HCT116 (cell line): ENCODE results near the gene CAST. TPM values are rescaled to one million over a fixed set of nuclear protein-coding genes. Genes with fewer than 3 reads are reported as not detected.

Experiments
- ATAC-seq: fragments of 200-7000 bp; cut with Tn5 transposase; 2 replicates; pipeline ENCODE4 v1.9.1; 2020; ENCODE audit warnings: mild to moderate bottlenecking, moderate library complexity
- BruUV-seq: library from RNA; stranded (reverse); fragments of 400-500 nt; replicated peaks from 2 replicates; lab custom pipeline; 2021; lab: Mats Ljungman, UMichigan
- CTCF ChIA-PET: fragments of 300-600 bp; sonication (Branson Sonifier 250); formaldehyde crosslinking; loops from one replicate; lab custom pipeline; 2021; ENCODE audit warnings: antibody characterized with exemption; lab: Charles Lee
- POLR2A ChIA-PET: fragments of 300-600, 350-600 bp; sonication (Branson Sonifier 250); formaldehyde crosslinking; loops from one replicate; lab custom pipeline; 2021; ENCODE audit warnings: antibody characterized with exemption; lab: Charles Lee
- RAD21 ChIA-PET, 2 experiments: fragments of 300-600 bp; sonication (Branson Sonifier 250); formaldehyde crosslinking; loops; one replicate each; lab custom pipeline; 2023; ENCODE audit warnings: low total read pairs in 2 of 2; ENCODE audit not compliant: uncharacterized antibody in 2 of 2, unreplicated experiment in 2 of 2, low non-redundant PET in 1 of 2; lab: Charles Lee
- DNase-seq: peaks from one replicate; pipeline ENCODE4 v3.0.0-alpha.2; 2010; ENCODE audit warnings: low read depth, low spot score
- H2AFZ ChIP-seq: fragments of 200-600 bp; shearing (Covaris generic), sonication (generic); 2 replicates; pipeline ENCODE4 v1.6.1; 2017; ENCODE audit warnings: low read depth, mixed run types, mixed read lengths, antibody characterized with exemption, low read length; ENCODE audit not compliant: poor library complexity, severe bottlenecking
- H3K27ac ChIP-seq: 2 replicates; pipeline ENCODE4 v1.5.1; 2012; ENCODE audit warnings: low read depth, low read length
- H3K27me3 ChIP-seq: fragments of 200-600 bp; sonication (generic); 2 replicates; pipeline ENCODE4 v1.6.1; 2016; ENCODE audit warnings: mixed run types, low read length, mixed read lengths; ENCODE audit not compliant: insufficient read depth
- H3K36me3 ChIP-seq, 2 experiments: fragments of 200-500 bp in 1 of 2; fragments of 200-600 bp in 1 of 2; sonication (Bioruptor generic) in 1 of 2; sonication (generic) in 1 of 2; 2 replicates each; pipeline versions ENCODE4 v1.5.1 to v1.6.1; 2014 to 2016; ENCODE audit warnings: low read length in 2 of 2, inconsistent platforms in 1 of 2, mixed read lengths in 1 of 2, mixed run types in 1 of 2; ENCODE audit not compliant: insufficient read depth in 2 of 2, control insufficient read depth in 1 of 2
- H3K4me1 ChIP-seq, 2 experiments: fragments of 200-600 bp in 1 of 2; sonication (generic) in 1 of 2; 2 replicates each; pipeline versions ENCODE4 v1.5.1 to v1.6.1; 2012 to 2017; ENCODE audit warnings: low read length in 2 of 2, inconsistent platforms in 1 of 2, mild to moderate bottlenecking in 1 of 2, mixed read lengths in 1 of 2, mixed run types in 1 of 2, moderate library complexity in 1 of 2; ENCODE audit not compliant: insufficient read depth in 2 of 2, control insufficient read depth in 1 of 2
- H3K4me2 ChIP-seq: fragments of 200-600 bp; sonication (generic); 2 replicates; pipeline ENCODE4 v1.6.1; 2017; ENCODE audit warnings: mixed run types, low read length, mixed read lengths
- H3K4me3 ChIP-seq, 2 experiments: fragments of 200-600 bp in 1 of 2; sonication (generic) in 1 of 2; replicated peaks in 1 of 2; 2 replicates each; pipeline ENCODE4 v1.5.1; 2011 to 2016; ENCODE audit warnings: low read length in 2 of 2, control low read depth in 1 of 2, low read depth in 1 of 2, mild to moderate bottlenecking in 1 of 2, mixed read lengths in 1 of 2, mixed run types in 1 of 2
- H3K79me2 ChIP-seq: fragments of 200-600 bp; sonication (generic); 2 replicates; pipeline ENCODE4 v1.6.1; 2017; ENCODE audit warnings: mild to moderate bottlenecking, mixed run types, low read length, moderate library complexity, mixed read lengths; ENCODE audit not compliant: insufficient read depth
- H3K9ac ChIP-seq: fragments of 200-600 bp; sonication (generic); 2 replicates; pipeline ENCODE4 v1.6.1; 2016; ENCODE audit warnings: low read length, mixed read lengths
- H3K9me2 ChIP-seq: fragments of 200-600 bp; sonication (generic), shearing (Covaris generic); 2 replicates; pipeline ENCODE4 v1.6.1; 2017; ENCODE audit warnings: mixed run types, mild to moderate bottlenecking, moderate library complexity; ENCODE audit not compliant: insufficient read depth
- H3K9me3 ChIP-seq, 2 experiments: fragments of 200-500 bp in 1 of 2; fragments of 200-600 bp in 1 of 2; sonication (Bioruptor generic) in 1 of 2; sonication (generic) in 1 of 2; 2 replicates each; pipeline ENCODE4 v1.6.1; 2014 to 2017; ENCODE audit warnings: low read length in 2 of 2, mixed read lengths in 2 of 2, inconsistent platforms in 1 of 2, low read depth in 1 of 2, mild to moderate bottlenecking in 1 of 2, mixed run types in 1 of 2, moderate library complexity in 1 of 2; ENCODE audit not compliant: control insufficient read depth in 1 of 2, insufficient read depth in 1 of 2
- H4K20me1 ChIP-seq: fragments of 200-600 bp; sonication (generic), shearing (Covaris generic); 2 replicates; pipeline ENCODE4 v1.6.1; 2017; ENCODE audit warnings: mixed run types, mild to moderate bottlenecking, moderate library complexity; ENCODE audit not compliant: insufficient read depth
- CTCF ChIP-seq, 3 experiments: fragments of 200-600 bp in 1 of 3; sonication (generic) in 1 of 3; IDR thresholded peaks in 2 of 3; conservative IDR thresholded peaks in 1 of 3; 2 replicates each; pipeline ENCODE4 v1.5.1; 2012 to 2017; ENCODE audit warnings: low read depth in 2 of 3, low read length in 2 of 3, antibody characterized with exemption in 1 of 3, borderline replicate concordance in 1 of 3, control low read depth in 1 of 3, mild to moderate bottlenecking in 1 of 3, mixed read lengths in 1 of 3, mixed run types in 1 of 3, moderate library complexity in 1 of 3; ENCODE audit not compliant: insufficient read depth in 1 of 3
- EZH2 ChIP-seq: fragments of 200-600 bp; sonication (generic); IDR thresholded peaks from 2 replicates; pipeline ENCODE4 v1.6.1; 2017; ENCODE audit warnings: antibody characterized with exemption, mixed run types
- EZH2phosphoT487 ChIP-seq: fragments of 200-600 bp; IDR thresholded peaks from 2 replicates; pipeline ENCODE4 v1.6.1; 2018; ENCODE audit warnings: antibody characterized with exemption, borderline replicate concordance
- FOSL1 ChIP-seq: IDR thresholded peaks from 2 replicates; pipeline ENCODE4 v1.6.1; 2012; ENCODE audit warnings: low read depth
- POLR2A ChIP-seq: IDR thresholded peaks from 2 replicates; pipeline ENCODE4 v1.7.0; 2011; ENCODE audit warnings: borderline replicate concordance; ENCODE audit not compliant: insufficient read depth, insufficient read length; ENCODE audit errors: extremely low read depth
- SIN3A ChIP-seq: IDR thresholded peaks from 2 replicates; pipeline ENCODE4 v1.6.1; 2012; ENCODE audit warnings: low read depth
- SP1 ChIP-seq: IDR thresholded peaks from 2 replicates; pipeline ENCODE4 v1.6.1; 2012; ENCODE audit warnings: low read depth
- intact Hi-C: fragments of 100-400 bp; cut with micrococcal nuclease; formaldehyde crosslinking; loops from 2 replicates; pipeline ENCODE4 v1.10.0; 2022
- total RNA-seq: library from RNA; stranded (reverse); gene quantifications from one replicate; pipeline ENCODE4 v1.2.1, GENCODE V29; 2021; ENCODE audit not compliant: unreplicated experiment
- TF ChIP-seq, protein P1 (sequence below): IDR thresholded peaks from 2 replicates; pipeline ENCODE4 v1.6.1; 2011; ENCODE audit warnings: mild to moderate bottlenecking, low read length, moderate library complexity; ENCODE audit not compliant: insufficient replicate concordance; ENCODE audit errors: extremely low read depth

Gene CAST
- total RNA-seq, 1 experiment from 2014 or later = 142 TPM

- peaks cover 0 to 7% of the 10 kb centered on the region in 2 experiments; a peak in 1 of 4 replicates for H3K36me3 ChIP-seq
These were observed 133.4 kb downstream of the CAST start for GRCh38 chr5:96795626-96796025.

More at GRCh38 chr5:96795626-96796025, 133.4 kb downstream of the CAST start:
- H3K27me3 ChIP-seq = no peaks in the 10 kb centered on the region
- H3K79me2 ChIP-seq = no peaks in the 10 kb centered on the region
- no TSS peak for BruUV-seq
- H3K9ac ChIP-seq = no peak overlapping the region
- H3K4me2 ChIP-seq = no peak overlapping the region
- H2AFZ ChIP-seq = no peak overlapping the region
- H3K4me1 ChIP-seq = no peaks in the 10 kb centered on the region
- no peaks in the 10 kb centered on the region for H4K20me1 ChIP-seq
- DNase-seq (no peak), ATAC-seq (no peak)
- no peak for TF ChIP-seq CTCF (IDR thresholded peaks at IDR 0.05 in 2 of 3, conservative IDR thresholded peaks at IDR 0.05 in 1 of 3; ENCODE audit: borderline replicate concordance in 1 of 3, insufficient read depth in 1 of 3, low read depth in 2 of 3, low read length in 2 of 3)
- TF ChIP-seq SIN3A = no peak
- TF ChIP-seq POLR2A = no peak
- TF ChIP-seq FOSL1 = no peak
- TF ChIP-seq, protein P1, sequence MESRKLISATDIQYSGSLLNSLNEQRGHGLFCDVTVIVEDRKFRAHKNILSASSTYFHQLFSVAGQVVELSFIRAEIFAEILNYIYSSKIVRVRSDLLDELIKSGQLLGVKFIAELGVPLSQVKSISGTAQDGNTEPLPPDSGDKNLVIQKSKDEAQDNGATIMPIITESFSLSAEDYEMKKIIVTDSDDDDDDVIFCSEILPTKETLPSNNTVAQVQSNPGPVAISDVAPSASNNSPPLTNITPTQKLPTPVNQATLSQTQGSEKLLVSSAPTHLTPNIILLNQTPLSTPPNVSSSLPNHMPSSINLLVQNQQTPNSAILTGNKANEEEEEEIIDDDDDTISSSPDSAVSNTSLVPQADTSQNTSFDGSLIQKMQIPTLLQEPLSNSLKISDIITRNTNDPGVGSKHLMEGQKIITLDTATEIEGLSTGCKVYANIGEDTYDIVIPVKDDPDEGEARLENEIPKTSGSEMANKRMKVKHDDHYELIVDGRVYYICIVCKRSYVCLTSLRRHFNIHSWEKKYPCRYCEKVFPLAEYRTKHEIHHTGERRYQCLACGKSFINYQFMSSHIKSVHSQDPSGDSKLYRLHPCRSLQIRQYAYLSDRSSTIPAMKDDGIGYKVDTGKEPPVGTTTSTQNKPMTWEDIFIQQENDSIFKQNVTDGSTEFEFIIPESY = no peak
- TF ChIP-seq EZH2phosphoT487 = no peak
- TF ChIP-seq EZH2 = no peak
- no peak for TF ChIP-seq SP1
- no peaks in the 10 kb centered on the region for H3K9me2 ChIP-seq
- H3K4me3 ChIP-seq = no peak overlapping the region
- intact Hi-C loops = no loop called here
- ChIA-PET POLR2A (no interaction called here), RAD21 (no interaction called here), CTCF (no interaction called here)
- H3K9me3 ChIP-seq = no peaks in the 10 kb centered on the region
- H3K27ac ChIP-seq = no peak overlapping the region
